HG03108 (cell line): ENCODE results near the gene PDGFC.

Source experiments
- ATAC-seq: cut with Tn5 transposase; IDR thresholded peaks from one replicate; pipeline ENCODE4 v1.9.1; 2021; ENCODE audit warnings: moderate library complexity; ENCODE audit not compliant: unreplicated experiment

Gene PDGFC, protein sequence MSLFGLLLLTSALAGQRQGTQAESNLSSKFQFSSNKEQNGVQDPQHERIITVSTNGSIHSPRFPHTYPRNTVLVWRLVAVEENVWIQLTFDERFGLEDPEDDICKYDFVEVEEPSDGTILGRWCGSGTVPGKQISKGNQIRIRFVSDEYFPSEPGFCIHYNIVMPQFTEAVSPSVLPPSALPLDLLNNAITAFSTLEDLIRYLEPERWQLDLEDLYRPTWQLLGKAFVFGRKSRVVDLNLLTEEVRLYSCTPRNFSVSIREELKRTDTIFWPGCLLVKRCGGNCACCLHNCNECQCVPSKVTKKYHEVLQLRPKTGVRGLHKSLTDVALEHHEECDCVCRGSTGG

GRCh38 chr4:156971676-156972378 lies at the start of gene PDGFC:
TSS of gene PDGFC (minus strand) at chr4:156971799. CDS start at chr4:156970903, 896 bp downstream.
- ATAC-seq, result no peak

DNA sequence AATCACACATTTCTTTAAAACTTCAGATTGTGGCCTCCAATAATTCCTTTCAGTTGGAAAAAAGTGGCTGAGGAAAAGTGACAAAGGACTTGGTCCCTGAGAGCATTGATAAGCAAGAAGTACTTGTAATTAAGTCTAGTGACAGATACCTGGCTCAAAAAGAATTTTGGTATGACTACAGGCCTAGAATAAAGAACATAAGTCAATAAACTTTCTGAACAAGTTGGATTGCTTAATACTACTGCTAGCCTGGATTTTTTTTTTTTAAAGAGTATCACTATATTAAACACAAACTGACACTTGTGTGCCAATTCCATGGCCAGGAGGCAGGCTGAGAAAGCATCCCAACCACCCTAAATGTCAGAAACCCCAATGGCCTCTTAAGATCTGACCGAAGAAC lies 49.3 kb upstream of the PDGFC start:
- ATAC-seq, result no peak

- no peak for ATAC-seq
Observed at GRCh38 chr4:157018920-157019490, 47.4 kb upstream of the PDGFC start.

GRCh38 chr4:157014621-157015591 lies 43.3 kb upstream of the PDGFC start:
- no peak for ATAC-seq

DNA sequence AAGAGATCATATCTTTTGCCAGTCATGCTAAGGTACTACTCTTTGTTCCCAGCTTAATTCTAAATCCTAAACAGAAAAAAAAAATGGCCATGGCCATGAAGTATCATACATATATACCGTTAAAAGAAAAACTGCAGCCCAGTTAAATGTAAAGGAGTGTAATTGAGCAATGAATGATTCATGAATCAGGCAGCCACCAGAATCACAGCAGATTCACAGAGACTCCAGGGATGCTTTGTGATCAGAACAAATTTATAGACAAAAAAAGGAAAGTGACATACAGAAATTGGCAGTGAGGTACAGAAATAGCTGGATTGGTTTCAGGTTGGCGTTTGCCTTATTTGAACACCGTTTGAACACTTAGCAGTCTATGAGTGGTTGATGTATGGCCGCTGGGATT lies 42.1 kb upstream of the PDGFC start:
- no peak for ATAC-seq

DNA sequence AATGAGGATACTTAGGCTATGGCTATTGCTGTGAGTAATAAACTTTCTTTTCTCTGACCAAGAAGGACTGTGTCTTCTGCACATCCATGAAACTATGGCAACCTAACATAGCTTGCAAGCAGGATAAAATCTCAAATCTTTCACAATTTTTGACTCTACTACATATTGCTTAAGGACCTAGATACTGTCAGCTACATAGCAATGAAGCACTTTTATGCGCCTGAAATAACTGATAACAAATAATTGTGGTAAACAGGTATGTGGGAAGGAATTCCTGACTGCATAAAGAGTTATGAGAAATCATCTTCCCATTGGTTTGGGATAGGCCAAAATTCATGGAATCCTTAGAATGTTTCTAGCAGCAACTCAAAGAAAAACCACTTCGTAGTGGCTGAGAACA lies 41.2 kb upstream of the PDGFC start:
- ATAC-seq, result no peak

GRCh38 chr4:157012296-157012695 lies 40.7 kb upstream of the PDGFC start:
- ATAC-seq, result no peak

DNA sequence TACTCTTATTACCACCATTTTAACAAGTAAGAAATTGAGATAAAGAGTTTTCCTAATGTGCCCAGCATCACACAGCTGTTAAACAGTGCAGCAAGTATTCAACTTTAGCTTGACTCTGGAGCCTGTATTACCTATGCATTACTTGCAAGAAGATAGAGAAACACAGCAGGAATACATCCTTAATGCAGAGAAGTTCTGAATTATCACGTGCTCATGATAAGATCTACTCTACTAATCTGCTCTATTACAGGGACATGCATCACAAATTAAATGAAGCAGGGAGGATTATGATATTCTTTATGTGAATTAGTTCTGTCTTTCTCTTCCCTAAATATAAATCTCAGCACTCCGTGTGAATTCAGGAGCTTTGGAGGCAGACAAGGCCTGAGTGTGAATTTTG lies 39.0 kb upstream of the PDGFC start:
- no peak for ATAC-seq

DNA sequence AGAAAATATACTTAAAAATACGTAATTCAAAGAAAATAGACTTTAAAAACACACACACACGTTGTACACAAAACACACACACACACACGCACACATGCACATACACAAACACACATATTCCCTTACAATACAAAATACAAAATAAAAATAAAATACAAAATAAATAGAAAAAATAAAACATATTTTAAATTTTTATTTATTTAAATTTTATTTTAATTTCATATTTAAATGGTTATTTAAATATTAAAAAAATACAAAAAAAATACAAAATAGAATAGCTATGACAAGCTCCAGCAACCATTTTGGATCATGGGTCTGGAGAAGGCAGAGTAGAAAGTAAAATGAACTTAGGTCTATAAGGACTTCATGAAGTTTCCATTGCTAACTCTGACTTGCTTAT lies 34.2 kb upstream of the PDGFC start:
- no peak for ATAC-seq

DNA sequence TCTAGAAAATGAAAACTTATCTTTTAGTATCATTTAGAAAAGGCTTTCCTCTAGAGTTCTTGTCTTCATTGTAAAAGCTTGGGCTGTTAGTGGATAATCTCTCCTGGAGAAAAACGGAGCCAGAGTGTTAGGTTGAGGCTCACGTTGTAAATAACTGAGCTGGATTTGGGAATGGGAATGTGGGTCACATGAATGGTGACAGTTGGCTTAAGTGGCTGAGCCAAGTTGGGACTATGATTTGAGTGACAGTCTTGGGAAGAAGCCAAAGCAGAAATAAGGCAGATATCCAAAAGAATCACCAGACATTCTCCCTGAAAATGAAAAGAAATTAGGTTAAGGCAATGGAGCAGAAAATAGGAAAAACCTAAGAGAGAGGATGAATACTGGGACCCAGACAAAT lies 33.6 kb upstream of the PDGFC start:
- ATAC-seq, result no peak

GRCh38 chr4:157004279-157005161 lies 32.9 kb upstream of the PDGFC start:
- ATAC-seq, result no peak

GRCh38 chr4:156999175-156999517 lies 27.5 kb upstream of the PDGFC start:
- no peak for ATAC-seq

GRCh38 chr4:156998500-156999174 lies 27.0 kb upstream of the PDGFC start:
- ATAC-seq, result no peak

- no peak for ATAC-seq
Observed at GRCh38 chr4:156992943-156993342, 21.3 kb upstream of the PDGFC start.

DNA sequence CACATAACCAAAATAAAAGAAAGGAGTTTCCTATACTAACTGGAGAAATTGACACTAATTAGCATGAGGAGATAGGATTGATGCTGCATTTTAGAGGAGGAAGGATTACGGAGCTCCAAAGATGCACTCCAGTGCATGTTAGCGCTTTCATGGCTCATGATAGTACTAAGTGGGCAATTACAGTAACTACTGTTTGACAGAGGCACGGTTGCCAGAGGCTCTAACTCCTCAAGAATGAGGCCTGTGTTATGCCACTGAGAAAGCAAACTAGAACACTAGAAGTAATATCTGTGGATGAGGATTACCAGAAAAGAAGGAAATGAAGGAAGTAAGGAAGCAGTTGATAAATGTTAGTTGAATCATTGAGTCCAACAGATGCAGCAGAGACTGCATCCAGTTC lies 19.6 kb upstream of the PDGFC start:
- ATAC-seq, result no peak

DNA sequence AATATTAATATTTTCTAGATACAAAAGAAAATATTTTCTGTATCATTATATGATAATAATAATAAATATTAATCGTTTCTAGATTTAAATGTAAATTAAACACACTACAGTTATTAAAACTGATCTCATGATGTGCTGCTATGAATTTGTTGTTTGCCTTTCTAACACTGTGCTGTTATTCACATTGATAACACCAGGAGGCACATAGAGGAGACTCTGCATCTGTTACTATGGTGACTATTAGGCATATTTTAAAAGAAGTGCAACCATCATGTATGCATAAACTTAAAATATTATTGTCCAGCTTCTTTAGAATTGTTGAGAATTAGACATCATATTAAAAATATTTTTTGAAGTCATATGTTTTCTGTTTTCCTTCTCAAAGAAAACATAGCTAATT lies 11.8 kb upstream of the PDGFC start:
- no peak for ATAC-seq

DNA sequence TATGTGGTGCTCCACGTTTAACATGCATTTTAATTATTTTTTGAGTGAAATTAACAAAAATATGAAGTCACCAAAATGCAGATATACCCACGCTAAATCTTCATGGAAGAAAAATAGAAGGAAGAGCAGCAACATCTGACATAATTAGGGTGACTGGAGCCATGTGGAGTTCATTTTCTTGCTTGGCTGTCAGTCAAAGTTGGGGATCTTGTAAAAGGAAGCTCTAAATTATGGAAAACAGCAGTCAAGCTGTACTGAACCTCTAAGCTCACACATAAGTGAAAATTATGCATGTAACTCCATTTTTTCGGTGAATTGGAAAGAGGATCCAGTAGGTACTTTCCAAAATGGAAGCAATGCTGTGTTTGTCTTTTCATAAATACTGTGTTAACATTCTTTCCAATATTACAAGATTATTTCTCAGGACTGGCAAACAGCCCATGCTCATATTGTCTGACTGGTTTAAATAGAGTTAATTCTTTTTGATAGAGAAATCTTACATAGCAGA lies 9.7 kb upstream of the PDGFC start:
- ATAC-seq, result no peak

DNA sequence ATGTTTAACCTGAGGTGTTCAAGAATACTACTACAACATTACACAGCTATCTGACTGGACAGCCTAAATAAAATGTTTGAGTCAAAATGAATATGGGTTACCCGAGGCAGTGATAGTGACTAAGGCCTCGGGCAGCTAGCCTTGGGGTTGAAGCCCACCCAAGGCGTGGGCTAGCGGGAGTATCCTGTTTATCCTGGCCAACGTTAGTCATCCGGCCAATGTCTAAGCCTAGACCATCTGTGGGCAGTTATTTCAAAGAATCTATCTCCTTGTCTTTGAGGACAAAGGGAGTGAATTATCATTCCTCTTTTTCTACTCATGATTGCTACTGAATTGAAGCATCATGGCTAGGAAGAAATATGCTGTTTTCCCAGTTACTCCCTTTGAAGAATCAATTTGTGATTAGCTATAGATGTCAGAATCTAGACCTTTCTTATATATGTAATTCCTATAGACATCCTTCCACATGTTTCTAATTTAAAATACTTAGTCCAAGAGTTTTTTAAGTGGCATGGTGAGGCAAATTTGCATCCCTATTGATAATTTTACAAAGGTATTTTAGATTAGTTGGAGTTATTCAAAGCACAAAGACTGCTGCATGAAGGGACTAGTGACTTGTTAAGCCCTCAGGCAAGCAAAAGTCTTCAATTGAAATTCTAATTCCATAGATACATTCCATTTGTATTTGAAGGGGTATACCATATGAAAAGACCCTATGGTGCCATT lies 6.0 kb upstream of the PDGFC start:
- ATAC-seq, result no peak

- ATAC-seq, result no peak
Observed at GRCh38 chr4:156976147-156976546, 4.5 kb upstream of the PDGFC start.
